GM10266 (cell line): ENCODE data around the gene ATP5ME.

Experiments
- DNase-seq: peaks from one replicate; pipeline ENCODE4 v3.0.0; 2012; ENCODE audit errors: extremely low spot score
- CTCF ChIP-seq: IDR thresholded peaks from 2 replicates; pipeline ENCODE4 v1.5.1; 2012; ENCODE audit warnings: mild to moderate bottlenecking, low read depth; ENCODE audit not compliant: control insufficient read depth, insufficient read depth; ENCODE audit errors: missing control alignments

ATP5ME gene

GRCh38 chr4:717601-718320, 43.7 kb upstream of the ATP5ME start:
- no peak for TF ChIP-seq CTCF
- no peak for DNase-seq

- DNase-seq = no peak
- no peak for TF ChIP-seq CTCF
These were observed 40.0 kb upstream of the ATP5ME start for GRCh38 chr4:714087-714486.

- DNase-seq = no peak
- TF ChIP-seq CTCF = no peak
These were observed 39.0 kb upstream of the ATP5ME start for GRCh38 chr4:712916-713632.

- no peak for TF ChIP-seq CTCF
- no peak for DNase-seq
These were observed 38.0 kb upstream of the ATP5ME start for GRCh38 chr4:712093-712492.

- no peak for DNase-seq
- TF ChIP-seq CTCF = no peak
These were observed 36.8 kb upstream of the ATP5ME start for GRCh38 chr4:710916-711315.

GRCh38 chr4:710116-710515, 36.0 kb upstream of the ATP5ME start:
- no peak for TF ChIP-seq CTCF
- no peak for DNase-seq

GRCh38 chr4:709348-709747, 35.3 kb upstream of the ATP5ME start:
- TF ChIP-seq CTCF = no peak
- DNase-seq = no peak
